A549 (cell line): ENCODE measurements around the gene AP3B2.

Experiments used
- CHD2 ChIP-seq: fragments of 150-350 bp; IDR thresholded peaks from 2 replicates; pipeline ENCODE4 v1.6.1; 2014; ENCODE audit warnings: low read length; ENCODE audit not compliant: partially characterized antibody
- EP300 ChIP-seq, 2 experiments: fragments of >200 bp; sonication (Bioruptor Twin); formaldehyde crosslinking; IDR thresholded peaks; 2 replicates in 1 of 2; 3 replicates in 1 of 2; pipeline ENCODE4 v1.6.1; 2016 to 2017
- HDAC2 ChIP-seq: fragments of 200-600 bp; sonication (generic); IDR thresholded peaks from 2 replicates; pipeline ENCODE4 v1.6.1; 2016
- HOXA7 ChIP-seq: fragments of 250-450 bp; sonication (Bioruptor Pico); IDR thresholded peaks from 2 replicates; pipeline ENCODE4 v1.5.0; 2020; ENCODE audit warnings: mild to moderate bottlenecking, moderate library complexity
- PHF8 ChIP-seq: fragments of 200-600 bp; sonication (generic); IDR thresholded peaks from 2 replicates; pipeline ENCODE4 v1.6.1; 2016; ENCODE audit warnings: low read depth, mild to moderate bottlenecking, antibody characterized with exemption, moderate library complexity, borderline replicate concordance
- POLR2A ChIP-seq: IDR thresholded peaks from 2 replicates; pipeline ENCODE4 v1.6.1; 2012; ENCODE audit warnings: mild to moderate bottlenecking, low read length
- RCOR1 ChIP-seq: fragments of 150-350 bp; IDR thresholded peaks from 2 replicates; pipeline ENCODE4 v1.6.1; 2014; ENCODE audit warnings: antibody characterized with exemption, low read length, low read depth
- ZC3H11A ChIP-seq: fragments of 450-650 bp; IDR thresholded peaks from 2 replicates; pipeline ENCODE4 v1.6.1; 2014; ENCODE audit warnings: antibody characterized with exemption, mild to moderate bottlenecking
- TF ChIP-seq, protein P1 (sequence below): fragments of >200 bp; sonication (Bioruptor Twin); formaldehyde crosslinking; IDR thresholded peaks from 3 replicates; pipeline ENCODE4 v1.5.1; 2016
- TF ChIP-seq, protein P2 (sequence below): fragments of 150-350 bp; IDR thresholded peaks from 2 replicates; pipeline ENCODE4 v1.6.1; 2014; ENCODE audit warnings: low read depth, mild to moderate bottlenecking, low read length
- TF ChIP-seq, protein P3 (sequence below): IDR thresholded peaks from 2 replicates; pipeline ENCODE4 v1.6.1; 2012

DNA sequence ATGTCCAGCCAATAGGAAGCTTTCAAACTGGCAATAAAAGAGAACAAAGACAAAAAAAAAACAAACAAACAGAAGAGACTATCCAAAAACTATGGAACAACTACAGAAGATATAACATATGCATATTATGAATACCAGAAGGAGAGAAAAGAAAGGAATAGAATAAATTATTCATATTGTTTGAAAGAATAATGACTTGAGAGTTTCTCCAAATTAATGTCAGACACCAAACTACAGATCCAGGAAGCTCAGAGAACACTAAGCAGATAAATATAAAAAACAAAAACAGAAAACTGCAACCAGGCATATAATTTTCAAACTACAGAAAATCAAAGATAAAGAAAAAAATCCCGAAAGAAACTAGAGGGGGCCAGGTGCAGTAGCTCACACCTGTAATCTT lies 34.1 kb upstream of the AP3B2 start:
- no peak for TF ChIP-seq RCOR1
- no peak for TF ChIP-seq PHF8
- TF ChIP-seq, protein P1, sequence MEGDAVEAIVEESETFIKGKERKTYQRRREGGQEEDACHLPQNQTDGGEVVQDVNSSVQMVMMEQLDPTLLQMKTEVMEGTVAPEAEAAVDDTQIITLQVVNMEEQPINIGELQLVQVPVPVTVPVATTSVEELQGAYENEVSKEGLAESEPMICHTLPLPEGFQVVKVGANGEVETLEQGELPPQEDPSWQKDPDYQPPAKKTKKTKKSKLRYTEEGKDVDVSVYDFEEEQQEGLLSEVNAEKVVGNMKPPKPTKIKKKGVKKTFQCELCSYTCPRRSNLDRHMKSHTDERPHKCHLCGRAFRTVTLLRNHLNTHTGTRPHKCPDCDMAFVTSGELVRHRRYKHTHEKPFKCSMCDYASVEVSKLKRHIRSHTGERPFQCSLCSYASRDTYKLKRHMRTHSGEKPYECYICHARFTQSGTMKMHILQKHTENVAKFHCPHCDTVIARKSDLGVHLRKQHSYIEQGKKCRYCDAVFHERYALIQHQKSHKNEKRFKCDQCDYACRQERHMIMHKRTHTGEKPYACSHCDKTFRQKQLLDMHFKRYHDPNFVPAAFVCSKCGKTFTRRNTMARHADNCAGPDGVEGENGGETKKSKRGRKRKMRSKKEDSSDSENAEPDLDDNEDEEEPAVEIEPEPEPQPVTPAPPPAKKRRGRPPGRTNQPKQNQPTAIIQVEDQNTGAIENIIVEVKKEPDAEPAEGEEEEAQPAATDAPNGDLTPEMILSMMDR: no peak
- TF ChIP-seq, protein P2, sequence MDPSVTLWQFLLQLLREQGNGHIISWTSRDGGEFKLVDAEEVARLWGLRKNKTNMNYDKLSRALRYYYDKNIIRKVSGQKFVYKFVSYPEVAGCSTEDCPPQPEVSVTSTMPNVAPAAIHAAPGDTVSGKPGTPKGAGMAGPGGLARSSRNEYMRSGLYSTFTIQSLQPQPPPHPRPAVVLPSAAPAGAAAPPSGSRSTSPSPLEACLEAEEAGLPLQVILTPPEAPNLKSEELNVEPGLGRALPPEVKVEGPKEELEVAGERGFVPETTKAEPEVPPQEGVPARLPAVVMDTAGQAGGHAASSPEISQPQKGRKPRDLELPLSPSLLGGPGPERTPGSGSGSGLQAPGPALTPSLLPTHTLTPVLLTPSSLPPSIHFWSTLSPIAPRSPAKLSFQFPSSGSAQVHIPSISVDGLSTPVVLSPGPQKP: no peak
- no peak for TF ChIP-seq CHD2
- TF ChIP-seq HDAC2: no peak
- TF ChIP-seq EP300 (IDR thresholded peaks at IDR 0.05): no peak
- TF ChIP-seq, protein P3, sequence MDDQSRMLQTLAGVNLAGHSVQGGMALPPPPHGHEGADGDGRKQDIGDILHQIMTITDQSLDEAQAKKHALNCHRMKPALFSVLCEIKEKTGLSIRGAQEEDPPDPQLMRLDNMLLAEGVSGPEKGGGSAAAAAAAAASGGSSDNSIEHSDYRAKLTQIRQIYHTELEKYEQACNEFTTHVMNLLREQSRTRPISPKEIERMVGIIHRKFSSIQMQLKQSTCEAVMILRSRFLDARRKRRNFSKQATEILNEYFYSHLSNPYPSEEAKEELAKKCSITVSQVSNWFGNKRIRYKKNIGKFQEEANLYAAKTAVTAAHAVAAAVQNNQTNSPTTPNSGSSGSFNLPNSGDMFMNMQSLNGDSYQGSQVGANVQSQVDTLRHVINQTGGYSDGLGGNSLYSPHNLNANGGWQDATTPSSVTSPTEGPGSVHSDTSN: no peak
- no peak for TF ChIP-seq ZC3H11A
- TF ChIP-seq POLR2A: no peak
- no peak for TF ChIP-seq HOXA7 (CRISPR knock-in tag)
